Stimulated activated CD8-positive, alpha-beta memory T cell treated with anti-CD3 and anti-CD28 coated beads, Interleukin-7, amount 100 ng/mL, for 1 hour (primary cell): ENCODE results near the gene NBAS.
"Not testable (repeated sequence)": the region's sequence is repeated elsewhere in the genome, so short reads cannot be mapped to it uniquely, and the experiment has no call there.

Experiments used
- DNase-seq, 2 donors: peaks; one replicate each; pipeline ENCODE4 v3.0.0-alpha.2; 2020; ENCODE audit warnings: low read depth in 2 of 2

NBAS gene

GRCh38 chr2:15262792-15263191, 298.3 kb downstream of the NBAS start:
- no peak for DNase-seq

DNA sequence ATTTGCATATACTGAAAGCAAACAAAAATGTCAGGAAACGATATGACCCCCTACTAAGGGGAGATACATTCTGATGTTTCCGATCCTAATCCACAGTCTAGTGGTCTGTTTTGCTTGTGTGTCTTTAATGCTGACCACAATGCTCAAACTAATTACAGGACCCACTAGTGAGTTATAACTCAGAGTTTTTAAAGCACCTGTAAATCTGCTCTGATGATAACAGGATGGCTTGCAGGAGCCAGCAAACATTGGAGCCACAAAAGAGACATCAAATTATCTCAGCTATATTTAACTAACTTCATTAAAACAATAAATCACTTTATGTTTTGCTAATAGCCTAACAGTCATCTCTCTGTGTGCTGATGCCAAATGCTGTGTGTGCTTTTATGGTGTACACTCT, 300.3 kb downstream of the NBAS start:
- DNase-seq: no peak

DNA sequence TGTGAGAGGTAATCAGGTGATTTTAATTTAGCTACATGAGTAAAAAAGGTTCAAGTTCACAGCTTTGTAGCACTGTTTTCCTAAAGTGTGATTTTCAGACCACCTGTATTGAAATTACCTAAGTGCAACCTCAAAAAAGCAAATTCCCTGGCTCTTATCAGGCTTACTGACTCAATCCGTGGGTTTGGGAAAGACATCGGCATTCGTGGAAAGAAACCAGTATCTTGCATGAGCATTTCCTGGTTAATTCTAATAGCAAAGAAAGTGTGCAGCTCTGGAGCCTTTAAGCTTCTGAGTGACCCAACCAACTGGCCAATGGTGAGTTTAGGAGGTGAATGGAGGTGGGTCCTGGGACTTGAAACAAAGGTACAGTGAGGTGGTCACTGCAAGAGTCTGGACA, 300.9 kb downstream of the NBAS start:
- DNase-seq: no peak

DNA sequence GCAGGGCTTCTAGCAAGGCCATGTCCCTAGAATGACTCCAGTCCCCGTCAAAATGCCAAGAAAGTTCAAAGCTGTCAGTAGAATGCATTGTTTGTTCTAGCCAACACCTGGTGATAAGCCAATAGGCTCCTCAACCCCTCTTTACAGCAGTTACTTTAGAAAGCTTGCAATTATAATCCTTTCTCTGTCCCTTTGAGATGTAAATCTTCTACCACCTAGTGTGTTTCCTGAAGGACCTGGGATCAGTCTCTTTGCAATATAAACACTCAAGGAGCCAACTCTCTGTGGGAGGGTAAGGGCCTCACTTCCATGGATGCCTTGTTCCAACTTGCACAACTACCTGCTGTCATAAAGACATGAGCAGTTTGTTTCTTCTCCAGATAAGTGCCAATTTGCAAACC, 301.8 kb downstream of the NBAS start:
- no peak for DNase-seq

- DNase-seq: not testable (repeated sequence)
These were observed 302.7 kb downstream of the NBAS start for GRCh38 chr2:15258385-15258784.

- DNase-seq: no peak
These were observed 307.3 kb downstream of the NBAS start for GRCh38 chr2:15253835-15254286.

GRCh38 chr2:15253247-15253646, 307.9 kb downstream of the NBAS start:
- DNase-seq: no peak

- DNase-seq: no peak
These were observed 309.4 kb downstream of the NBAS start for GRCh38 chr2:15251753-15252152.

DNA sequence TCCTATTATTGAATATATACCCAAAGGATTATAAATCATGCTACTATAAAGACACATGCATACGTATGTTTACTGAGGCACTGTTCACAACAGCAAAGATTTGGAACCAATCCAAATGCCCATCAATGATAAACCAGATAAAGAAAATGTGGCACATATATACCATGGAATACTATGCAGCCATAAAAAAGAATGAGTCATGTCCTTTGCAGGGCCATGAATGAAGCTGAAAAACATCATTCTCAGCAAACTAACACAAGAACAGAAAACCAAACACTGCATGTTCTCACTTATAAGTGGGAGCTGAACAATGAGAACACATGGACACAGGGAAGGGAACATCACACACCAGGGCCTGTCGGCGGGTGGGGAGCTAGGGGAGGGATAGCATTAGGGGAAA, 310.2 kb downstream of the NBAS start:
- not testable (repeated sequence) for DNase-seq

GRCh38 chr2:15246870-15247269, 314.3 kb downstream of the NBAS start:
- DNase-seq: no peak

DNA sequence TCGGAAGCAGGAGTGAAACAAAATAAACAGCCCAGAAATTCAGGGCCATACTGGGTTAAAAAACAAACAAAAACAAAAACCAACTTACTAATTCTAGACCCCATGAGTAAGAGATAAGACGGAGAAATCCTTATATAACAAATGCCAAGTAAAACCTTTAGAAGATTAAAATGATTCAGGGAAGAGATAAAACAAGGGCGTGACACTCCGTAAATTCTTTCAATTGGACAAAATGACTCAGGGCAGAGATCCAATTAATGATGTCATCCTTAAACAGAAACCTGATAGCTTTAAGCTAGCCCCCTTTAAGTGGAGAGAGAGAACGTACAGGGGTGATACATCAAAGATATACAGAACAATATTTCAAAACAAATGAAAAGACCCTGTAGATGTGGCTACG, 317.4 kb downstream of the NBAS start:
- no peak for DNase-seq

DNA sequence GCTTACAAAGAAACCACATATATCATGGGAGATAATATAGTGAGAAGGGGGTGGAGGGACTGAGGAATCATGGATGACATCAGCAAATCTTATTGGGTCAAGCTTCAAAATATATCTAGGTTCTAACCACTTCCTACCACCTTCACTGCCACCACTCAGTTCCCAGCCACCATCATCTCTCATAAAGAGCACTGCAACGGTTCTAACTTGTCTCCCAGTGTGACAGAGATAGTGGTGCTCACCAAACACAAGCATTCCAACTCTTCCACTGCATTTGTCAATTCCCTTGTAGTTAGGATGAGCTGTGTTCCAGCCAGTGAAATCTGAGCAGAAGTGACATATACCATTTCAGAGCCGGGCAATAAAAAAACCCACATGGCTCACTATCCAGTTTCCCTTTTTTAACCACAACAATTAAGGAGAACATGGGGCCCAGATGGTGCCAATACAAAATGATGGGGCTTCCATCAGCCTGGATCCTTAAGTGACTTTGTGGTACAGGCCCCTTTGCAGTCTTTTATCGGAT, 318.1 kb downstream of the NBAS start:
- no peak for DNase-seq

DNA sequence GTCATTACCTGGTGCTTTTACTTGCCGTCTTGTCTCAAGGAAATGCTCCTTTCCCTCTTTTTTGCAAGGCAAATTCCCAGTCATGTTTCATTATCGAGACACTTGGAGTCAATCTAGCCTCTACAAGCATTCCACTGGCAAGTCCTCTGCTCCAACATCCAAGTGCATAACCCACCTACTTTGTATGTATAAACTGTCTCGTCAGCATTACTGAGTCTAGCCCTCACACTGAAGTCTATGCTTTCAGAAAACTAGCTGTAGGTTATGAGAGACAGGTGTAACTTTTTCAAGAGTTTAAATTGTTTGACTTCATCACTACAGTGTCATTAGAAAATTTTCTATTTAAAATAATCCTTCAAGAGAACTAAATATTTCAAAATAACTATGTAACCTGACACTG, 319.2 kb downstream of the NBAS start:
- no peak for DNase-seq

- DNase-seq: no peak
These were observed 319.9 kb downstream of the NBAS start for GRCh38 chr2:15241201-15241600.

DNA sequence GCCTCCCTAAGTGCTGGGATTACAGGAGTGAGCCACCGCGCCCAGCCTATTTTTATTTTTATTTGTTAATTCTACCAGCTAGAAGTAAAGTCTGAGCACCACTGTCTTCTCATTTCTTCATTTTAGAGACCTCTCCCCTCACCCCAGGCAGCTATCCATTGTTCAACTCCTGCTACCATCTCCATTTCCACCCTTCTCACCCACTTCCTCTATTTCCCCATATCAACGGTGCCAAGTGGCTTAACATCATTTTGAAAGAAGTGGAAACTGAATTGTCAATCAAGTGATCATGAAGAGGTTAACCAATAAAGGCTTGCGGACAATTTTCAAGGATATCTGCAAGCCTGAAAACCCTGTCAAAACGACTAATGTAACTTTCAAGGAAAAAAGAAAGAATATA, 323.1 kb downstream of the NBAS start:
- DNase-seq: no peak

- DNase-seq: no peak
These were observed 330.4 kb downstream of the NBAS start for GRCh38 chr2:15230599-15231192.

DNA sequence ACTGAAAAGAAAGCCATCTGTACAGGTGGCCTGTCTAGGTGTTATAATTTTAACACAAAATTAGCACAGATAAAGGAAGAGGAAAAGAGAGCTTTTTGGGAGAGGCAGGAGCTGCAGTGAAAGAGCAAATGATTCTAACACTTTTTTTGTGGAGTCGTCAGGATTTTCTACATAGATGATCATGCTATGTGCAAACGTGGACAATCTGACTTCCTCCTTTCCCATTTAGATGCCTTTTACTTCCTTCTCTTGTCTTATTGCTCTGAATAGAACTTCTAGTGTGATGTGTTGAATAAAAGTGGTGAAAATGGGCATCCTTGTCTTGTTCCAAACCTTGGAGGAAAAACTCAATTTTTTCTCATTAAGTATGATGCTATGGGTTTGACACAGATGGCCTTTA, 334.5 kb downstream of the NBAS start:
- no peak for DNase-seq

GRCh38 chr2:15225131-15225530, 336.0 kb downstream of the NBAS start:
- no peak for DNase-seq

- DNase-seq: no peak
These were observed 336.5 kb downstream of the NBAS start for GRCh38 chr2:15224641-15225040.

DNA sequence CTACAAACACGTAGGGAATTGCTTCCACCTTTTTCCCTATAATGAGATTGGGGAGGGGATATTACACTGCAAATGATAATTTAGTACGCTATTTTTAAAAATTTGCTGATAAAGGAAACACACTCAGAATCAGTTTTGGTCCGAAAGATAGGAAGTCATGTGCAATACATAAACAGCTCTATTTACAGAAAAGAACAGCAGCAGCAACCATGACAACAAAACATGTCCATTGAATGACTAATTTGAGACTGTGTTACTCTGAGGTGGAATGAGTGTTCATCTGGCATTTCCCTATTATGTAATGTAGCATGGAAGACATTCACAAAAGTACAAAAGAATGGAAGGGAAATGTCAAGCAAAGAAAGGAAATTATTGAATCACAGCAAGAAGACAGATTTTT, 337.2 kb downstream of the NBAS start:
- no peak for DNase-seq

- no peak for DNase-seq
These were observed 338.3 kb downstream of the NBAS start for GRCh38 chr2:15222856-15223255.

- DNase-seq: no peak
These were observed 340.5 kb downstream of the NBAS start for GRCh38 chr2:15220603-15221002.

DNA sequence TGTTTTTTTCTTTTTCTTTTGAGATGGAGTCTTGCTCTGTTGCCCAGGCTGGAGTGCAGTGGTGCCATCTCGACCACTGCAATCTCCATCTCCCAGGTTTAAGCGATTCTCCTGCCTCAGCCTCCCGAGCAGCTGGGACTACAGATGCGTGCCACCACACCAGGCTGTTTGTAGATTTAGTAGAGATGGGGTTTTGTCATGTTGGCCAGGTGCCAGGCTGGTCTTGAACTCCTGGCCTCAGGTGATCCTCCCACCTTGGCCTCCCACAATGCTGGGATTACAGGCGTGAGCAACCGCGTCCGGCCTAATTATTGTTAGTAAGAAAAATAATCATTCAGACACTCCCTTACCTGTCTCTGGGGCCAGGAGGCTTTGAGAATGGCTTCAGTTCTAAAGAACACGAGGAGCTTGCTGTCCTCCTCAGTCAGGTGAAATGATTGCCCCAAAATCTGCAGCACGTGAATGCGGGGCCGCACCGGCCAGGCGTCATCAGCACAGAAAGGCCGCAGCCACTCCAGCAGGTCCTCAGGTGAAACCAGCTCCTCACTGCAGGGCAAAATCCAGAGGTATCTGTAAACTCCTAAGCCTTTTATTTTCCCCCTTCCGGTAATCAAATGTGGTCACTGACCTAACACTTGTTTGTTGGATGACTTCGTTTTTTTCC, 342.6 kb downstream of the NBAS start:
- DNase-seq: no peak

- DNase-seq: no peak
These were observed 348.9 kb downstream of the NBAS start for GRCh38 chr2:15212249-15212648.
